HepG2 (cell line): ENCODE data around the gene DDX18. TPM values are rescaled to one million over a fixed set of nuclear protein-coding genes. Genes with fewer than 3 reads are reported as not detected.

Source experiments
- AKAP8 ChIP-seq: sonication (generic); formaldehyde crosslinking; IDR thresholded peaks from 2 replicates; pipeline ENCODE4 v1.5.1; 2020; ENCODE audit warnings: mild to moderate bottlenecking, missing genetic modification reagents
- ATF7-NPFF ChIP-seq: sonication (generic); formaldehyde crosslinking; IDR thresholded peaks from 2 replicates; pipeline ENCODE4 v1.8.1; 2023; ENCODE audit warnings: mild to moderate bottlenecking, low read depth, missing genetic modification reagents, moderate library complexity
- BORCS8-MEF2B ChIP-seq: sonication (generic); formaldehyde crosslinking; IDR thresholded peaks from 2 replicates; pipeline ENCODE4 v1.8.0; 2022; ENCODE audit warnings: mild to moderate bottlenecking, missing genetic modification reagents
- FOXO1 ChIP-seq: sonication (generic); formaldehyde crosslinking; IDR thresholded peaks from 2 replicates; pipeline ENCODE4 v1.4.0; 2020; ENCODE audit warnings: missing genetic modification reagents
- HCFC1 ChIP-seq: fragments of 150-350 bp; IDR thresholded peaks from 2 replicates; pipeline ENCODE4 v1.6.1; 2014; ENCODE audit warnings: low read depth, low read length
- KAT8 ChIP-seq: IDR thresholded peaks from 2 replicates; pipeline ENCODE4 v1.6.1; 2016; ENCODE audit warnings: missing genetic modification reagents, missing compliant biosample characterization
- KLF13 ChIP-seq: sonication (generic); formaldehyde crosslinking; IDR thresholded peaks from 2 replicates; pipeline ENCODE4 v1.4.0; 2020; ENCODE audit warnings: mild to moderate bottlenecking, missing genetic modification reagents
- NFATC3 ChIP-seq: sonication (generic); formaldehyde crosslinking; IDR thresholded peaks from 2 replicates; pipeline ENCODE4 v1.5.1; 2020; ENCODE audit warnings: mild to moderate bottlenecking, missing genetic modification reagents
- POGZ ChIP-seq: sonication (generic); formaldehyde crosslinking; IDR thresholded peaks from 2 replicates; pipeline ENCODE4 v1.4.0; 2020; ENCODE audit warnings: mild to moderate bottlenecking, missing genetic modification reagents
- RORA ChIP-seq: sonication (generic); formaldehyde crosslinking; IDR thresholded peaks from 2 replicates; pipeline ENCODE4 v1.5.0; 2020; ENCODE audit warnings: mild to moderate bottlenecking, missing genetic modification reagents, moderate library complexity
- SUZ12 ChIP-seq: fragments of 150-350 bp; IDR thresholded peaks from 2 replicates; pipeline ENCODE4 v1.6.1; 2014; ENCODE audit warnings: low read depth, low read length
- ZNF260 ChIP-seq: sonication (generic); formaldehyde crosslinking; IDR thresholded peaks from 2 replicates; pipeline ENCODE4 v1.4.0; 2020; ENCODE audit warnings: missing genetic modification reagents, low read depth, mild to moderate bottlenecking, borderline replicate concordance
- ZNF44 ChIP-seq: sonication (generic); formaldehyde crosslinking; IDR thresholded peaks from 2 replicates; pipeline ENCODE4 v1.5.1; 2020; ENCODE audit warnings: mild to moderate bottlenecking, missing genetic modification reagents
- ZNF607 ChIP-seq: sonication (generic); formaldehyde crosslinking; IDR thresholded peaks from 2 replicates; pipeline ENCODE4 v1.5.1; 2020; ENCODE audit warnings: missing genetic modification reagents, mild to moderate bottlenecking, borderline replicate concordance
- ZNF616 ChIP-seq: sonication (generic); formaldehyde crosslinking; IDR thresholded peaks from 2 replicates; pipeline ENCODE4 v1.5.0; 2020; ENCODE audit warnings: low read depth, mild to moderate bottlenecking, missing genetic modification reagents
- ZNF749 ChIP-seq: sonication (generic); formaldehyde crosslinking; IDR thresholded peaks from 2 replicates; pipeline ENCODE4 v1.8.0; 2022; ENCODE audit warnings: mild to moderate bottlenecking, missing genetic modification reagents, moderate library complexity, borderline replicate concordance
- polyA plus RNA-seq, 8 experiments: library from polyadenylated mRNA; depleted of rRNA in 3 of 8; stranded (reverse) in 7 of 8; unstranded in 1 of 8; fragments of >200 nt; fragmentation: Illumina TruSeq in 4 of 8; extraction: Trizol in 4 of 8; gene quantifications; 2 replicates each; pipeline versions ENCODE4 v1.2.1 to v1.2.3, GENCODE V29; 2011 to 2016; ENCODE audit warnings: low read depth in 4 of 8, missing spikeins in 1 of 8, mixed read lengths in 1 of 8; ENCODE audit not compliant: insufficient read depth in 1 of 8
- total RNA-seq, 5 experiments: library from RNA; depleted of rRNA; stranded (reverse); fragments of >200 nt; fragmentation: Illumina TruSeq; extraction: Trizol; gene quantifications; 2 replicates each; pipeline ENCODE4 v1.2.3, GENCODE V29; 2016; ENCODE audit warnings: low read depth in 1 of 5
- TF ChIP-seq, protein P1 (sequence below): sonication (generic); formaldehyde crosslinking; IDR thresholded peaks from 2 replicates; pipeline ENCODE4 v1.4.0; 2020; ENCODE audit warnings: missing genetic modification reagents
- TF ChIP-seq, protein P2 (sequence below): sonication (generic); formaldehyde crosslinking; IDR thresholded peaks from 2 replicates; pipeline ENCODE4 v1.4.0; 2020; ENCODE audit warnings: missing genetic modification reagents, borderline replicate concordance
- TF ChIP-seq, protein P3 (sequence below): IDR thresholded peaks from 2 replicates; pipeline ENCODE4 v1.6.1; 2016; ENCODE audit warnings: low read depth, missing genetic modification reagents, missing compliant biosample characterization

The DDX18 gene
- total and polyA plus RNA-seq, 2 of the 13 experiments (the other 11 are each of a cell fraction or from before 2014, with no cell fraction given): 64.0 to 134 TPM

DNA sequence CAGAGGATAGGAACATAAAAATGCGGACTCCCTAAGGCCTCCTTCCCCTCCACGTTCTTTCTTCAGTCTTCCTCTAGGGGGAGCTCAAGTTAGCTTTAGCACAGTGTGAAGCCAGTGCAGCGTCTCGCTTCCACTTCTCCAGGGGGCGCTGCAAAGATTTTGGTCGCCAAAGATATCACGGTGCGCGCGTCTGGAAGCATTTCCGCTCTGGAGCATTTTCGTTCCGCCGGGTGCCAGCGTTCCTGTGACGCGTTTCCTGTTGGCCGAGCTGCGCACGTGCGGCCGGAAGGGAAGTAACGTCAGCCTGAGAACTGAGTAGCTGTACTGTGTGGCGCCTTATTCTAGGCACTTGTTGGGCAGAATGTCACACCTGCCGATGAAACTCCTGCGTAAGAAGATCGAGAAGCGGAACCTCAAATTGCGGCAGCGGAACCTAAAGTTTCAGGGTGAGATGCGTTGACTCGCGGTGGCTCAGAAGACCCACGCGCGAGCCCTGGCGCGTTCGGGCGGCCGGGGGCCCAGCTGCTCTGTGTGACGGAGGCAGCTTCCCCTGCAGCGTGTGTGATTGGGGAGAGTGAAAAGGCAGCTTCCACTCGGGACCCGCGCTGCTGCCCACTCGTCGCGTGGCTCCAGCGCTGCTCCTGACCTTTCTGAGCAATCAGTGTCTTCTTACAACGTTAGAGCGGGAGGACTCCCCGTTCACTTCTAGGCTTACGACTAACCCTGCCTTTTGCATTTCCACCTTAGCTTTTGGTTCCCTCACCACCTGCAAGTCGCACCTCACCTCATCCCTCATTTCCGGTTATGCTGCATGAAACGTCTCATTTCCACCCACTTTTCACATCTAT is at the start of gene DDX18 (continued):
- TF ChIP-seq, protein P1, sequence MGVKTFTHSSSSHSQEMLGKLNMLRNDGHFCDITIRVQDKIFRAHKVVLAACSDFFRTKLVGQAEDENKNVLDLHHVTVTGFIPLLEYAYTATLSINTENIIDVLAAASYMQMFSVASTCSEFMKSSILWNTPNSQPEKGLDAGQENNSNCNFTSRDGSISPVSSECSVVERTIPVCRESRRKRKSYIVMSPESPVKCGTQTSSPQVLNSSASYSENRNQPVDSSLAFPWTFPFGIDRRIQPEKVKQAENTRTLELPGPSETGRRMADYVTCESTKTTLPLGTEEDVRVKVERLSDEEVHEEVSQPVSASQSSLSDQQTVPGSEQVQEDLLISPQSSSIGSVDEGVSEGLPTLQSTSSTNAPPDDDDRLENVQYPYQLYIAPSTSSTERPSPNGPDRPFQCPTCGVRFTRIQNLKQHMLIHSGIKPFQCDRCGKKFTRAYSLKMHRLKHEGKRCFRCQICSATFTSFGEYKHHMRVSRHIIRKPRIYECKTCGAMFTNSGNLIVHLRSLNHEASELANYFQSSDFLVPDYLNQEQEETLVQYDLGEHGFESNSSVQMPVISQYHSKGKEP (CRISPR knock-in tag): 0 out of 2 replicates have a peak, but pooled peaks have one; percentile 4
- peak; percentile 67 for TF ChIP-seq FOXO1 (CRISPR knock-in tag)
- TF ChIP-seq RORA: no peak
- peak; percentile 96; the same call in 1 of the 2 replicates for TF ChIP-seq NFATC3 (CRISPR knock-in tag)
- TF ChIP-seq SUZ12: no peak
- no peak for TF ChIP-seq ZNF260 (CRISPR knock-in tag)
- peak; percentile 85 for TF ChIP-seq BORCS8-MEF2B
- TF ChIP-seq, protein P2, sequence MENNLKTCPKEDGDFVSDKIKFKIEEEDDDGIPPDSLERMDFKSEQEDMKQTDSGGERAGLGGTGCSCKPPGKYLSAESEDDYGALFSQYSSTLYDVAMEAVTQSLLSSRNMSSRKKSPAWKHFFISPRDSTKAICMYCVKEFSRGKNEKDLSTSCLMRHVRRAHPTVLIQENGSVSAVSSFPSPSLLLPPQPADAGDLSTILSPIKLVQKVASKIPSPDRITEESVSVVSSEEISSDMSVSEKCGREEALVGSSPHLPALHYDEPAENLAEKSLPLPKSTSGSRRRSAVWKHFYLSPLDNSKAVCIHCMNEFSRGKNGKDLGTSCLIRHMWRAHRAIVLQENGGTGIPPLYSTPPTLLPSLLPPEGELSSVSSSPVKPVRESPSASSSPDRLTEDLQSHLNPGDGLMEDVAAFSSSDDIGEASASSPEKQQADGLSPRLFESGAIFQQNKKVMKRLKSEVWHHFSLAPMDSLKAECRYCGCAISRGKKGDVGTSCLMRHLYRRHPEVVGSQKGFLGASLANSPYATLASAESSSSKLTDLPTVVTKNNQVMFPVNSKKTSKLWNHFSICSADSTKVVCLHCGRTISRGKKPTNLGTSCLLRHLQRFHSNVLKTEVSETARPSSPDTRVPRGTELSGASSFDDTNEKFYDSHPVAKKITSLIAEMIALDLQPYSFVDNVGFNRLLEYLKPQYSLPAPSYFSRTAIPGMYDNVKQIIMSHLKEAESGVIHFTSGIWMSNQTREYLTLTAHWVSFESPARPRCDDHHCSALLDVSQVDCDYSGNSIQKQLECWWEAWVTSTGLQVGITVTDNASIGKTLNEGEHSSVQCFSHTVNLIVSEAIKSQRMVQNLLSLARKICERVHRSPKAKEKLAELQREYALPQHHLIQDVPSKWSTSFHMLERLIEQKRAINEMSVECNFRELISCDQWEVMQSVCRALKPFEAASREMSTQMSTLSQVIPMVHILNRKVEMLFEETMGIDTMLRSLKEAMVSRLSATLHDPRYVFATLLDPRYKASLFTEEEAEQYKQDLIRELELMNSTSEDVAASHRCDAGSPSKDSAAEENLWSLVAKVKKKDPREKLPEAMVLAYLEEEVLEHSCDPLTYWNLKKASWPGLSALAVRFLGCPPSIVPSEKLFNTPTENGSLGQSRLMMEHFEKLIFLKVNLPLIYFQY (CRISPR knock-in tag): 0 out of 2 replicates have a peak, but pooled peaks have one; percentile 40
- no peak for TF ChIP-seq KLF13
- TF ChIP-seq, protein P3, sequence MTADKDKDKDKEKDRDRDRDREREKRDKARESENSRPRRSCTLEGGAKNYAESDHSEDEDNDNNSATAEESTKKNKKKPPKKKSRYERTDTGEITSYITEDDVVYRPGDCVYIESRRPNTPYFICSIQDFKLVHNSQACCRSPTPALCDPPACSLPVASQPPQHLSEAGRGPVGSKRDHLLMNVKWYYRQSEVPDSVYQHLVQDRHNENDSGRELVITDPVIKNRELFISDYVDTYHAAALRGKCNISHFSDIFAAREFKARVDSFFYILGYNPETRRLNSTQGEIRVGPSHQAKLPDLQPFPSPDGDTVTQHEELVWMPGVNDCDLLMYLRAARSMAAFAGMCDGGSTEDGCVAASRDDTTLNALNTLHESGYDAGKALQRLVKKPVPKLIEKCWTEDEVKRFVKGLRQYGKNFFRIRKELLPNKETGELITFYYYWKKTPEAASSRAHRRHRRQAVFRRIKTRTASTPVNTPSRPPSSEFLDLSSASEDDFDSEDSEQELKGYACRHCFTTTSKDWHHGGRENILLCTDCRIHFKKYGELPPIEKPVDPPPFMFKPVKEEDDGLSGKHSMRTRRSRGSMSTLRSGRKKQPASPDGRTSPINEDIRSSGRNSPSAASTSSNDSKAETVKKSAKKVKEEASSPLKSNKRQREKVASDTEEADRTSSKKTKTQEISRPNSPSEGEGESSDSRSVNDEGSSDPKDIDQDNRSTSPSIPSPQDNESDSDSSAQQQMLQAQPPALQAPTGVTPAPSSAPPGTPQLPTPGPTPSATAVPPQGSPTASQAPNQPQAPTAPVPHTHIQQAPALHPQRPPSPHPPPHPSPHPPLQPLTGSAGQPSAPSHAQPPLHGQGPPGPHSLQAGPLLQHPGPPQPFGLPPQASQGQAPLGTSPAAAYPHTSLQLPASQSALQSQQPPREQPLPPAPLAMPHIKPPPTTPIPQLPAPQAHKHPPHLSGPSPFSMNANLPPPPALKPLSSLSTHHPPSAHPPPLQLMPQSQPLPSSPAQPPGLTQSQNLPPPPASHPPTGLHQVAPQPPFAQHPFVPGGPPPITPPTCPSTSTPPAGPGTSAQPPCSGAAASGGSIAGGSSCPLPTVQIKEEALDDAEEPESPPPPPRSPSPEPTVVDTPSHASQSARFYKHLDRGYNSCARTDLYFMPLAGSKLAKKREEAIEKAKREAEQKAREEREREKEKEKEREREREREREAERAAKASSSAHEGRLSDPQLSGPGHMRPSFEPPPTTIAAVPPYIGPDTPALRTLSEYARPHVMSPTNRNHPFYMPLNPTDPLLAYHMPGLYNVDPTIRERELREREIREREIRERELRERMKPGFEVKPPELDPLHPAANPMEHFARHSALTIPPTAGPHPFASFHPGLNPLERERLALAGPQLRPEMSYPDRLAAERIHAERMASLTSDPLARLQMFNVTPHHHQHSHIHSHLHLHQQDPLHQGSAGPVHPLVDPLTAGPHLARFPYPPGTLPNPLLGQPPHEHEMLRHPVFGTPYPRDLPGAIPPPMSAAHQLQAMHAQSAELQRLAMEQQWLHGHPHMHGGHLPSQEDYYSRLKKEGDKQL (CRISPR knock-in tag): no peak
- peak; percentile 99 for TF ChIP-seq KAT8 (CRISPR knock-in tag)
- TF ChIP-seq AKAP8 (CRISPR knock-in tag): peak; percentile 86
- TF ChIP-seq ZNF616 (CRISPR knock-in tag): peak; percentile 63; the same call in 1 of the 2 replicates
- peak; percentile 64 for TF ChIP-seq HCFC1
- TF ChIP-seq ZNF607 (CRISPR knock-in tag): peak; percentile 97
- peak; percentile 100 for TF ChIP-seq POGZ (CRISPR knock-in tag)
- TF ChIP-seq ZNF749 (CRISPR knock-in tag): peak; percentile 83; the same call in 1 of the 2 replicates
- TF ChIP-seq ATF7-NPFF: peak; percentile 85
- TF ChIP-seq ZNF44 (CRISPR knock-in tag): peak; percentile 98
